Nucleus accumbens (tissue), 56 donors: ENCODE data around the gene ANXA4.
"Not testable (repeated sequence)": the region's sequence is repeated elsewhere in the genome, so short reads cannot be mapped to it uniquely, and the experiment has no call there.

Experiments used
- DNase-seq, 56 donors: peaks; one replicate each; lab custom pipeline; 2025; lab: John Stamatoyannopoulos, UW

The ANXA4 gene

GRCh38 chr2:69798290-69798908 lies 56.5 kb downstream of the ANXA4 start:
- peak in 1 of 56 donors; percentile 18 for DNase-seq

- DNase-seq, result no peak
Observed at GRCh38 chr2:69798909-69799526, 57.1 kb downstream of the ANXA4 start.

GRCh38 chr2:69801745-69802290 lies 59.9 kb downstream of the ANXA4 start:
- DNase-seq, result no peak

- DNase-seq, result not testable (repeated sequence)
Observed at GRCh38 chr2:69802781-69803367, 60.9 kb downstream of the ANXA4 start.

GRCh38 chr2:69804416-69804815 lies 62.5 kb downstream of the ANXA4 start:
- DNase-seq, result no peak

GRCh38 chr2:69805887-69806286 lies 64.0 kb downstream of the ANXA4 start:
- no peak for DNase-seq

- DNase-seq, result no peak
Observed at GRCh38 chr2:69807821-69808540, 66.0 kb downstream of the ANXA4 start.

- DNase-seq, result no peak
Observed at GRCh38 chr2:69810550-69810949, 68.6 kb downstream of the ANXA4 start.

- peak in 3 of 56 donors; percentile 24 to 30 (median 28) for DNase-seq
Observed at GRCh38 chr2:69811018-69811417, 69.1 kb downstream of the ANXA4 start.

GRCh38 chr2:69811591-69811990 lies 69.7 kb downstream of the ANXA4 start:
- DNase-seq, result no peak

GRCh38 chr2:69815717-69816116 lies 73.8 kb downstream of the ANXA4 start:
- DNase-seq, result no peak

GRCh38 chr2:69816923-69817542 lies 75.1 kb downstream of the ANXA4 start:
- peak in 43 of 56 donors; percentile 6 to 89 (median 47) for DNase-seq

GRCh38 chr2:69817729-69818501 lies 76.0 kb downstream of the ANXA4 start:
- no peak for DNase-seq

- no peak for DNase-seq
Observed at GRCh38 chr2:69827796-69828540, 86.0 kb downstream of the ANXA4 start.

- no peak for DNase-seq
Observed at GRCh38 chr2:69828938-69829255, 87.0 kb downstream of the ANXA4 start.

GRCh38 chr2:69829256-69830044 lies 87.5 kb downstream of the ANXA4 start, which contains the start of gene GMCL1:
TSS of gene GMCL1 (plus strand) at chr2:69829660. CDS start at chr2:69829893, 233 bp downstream.
- DNase-seq, result peak; percentile 23 to 98 (median 93)

GRCh38 chr2:69830045-69830905 lies 88.3 kb downstream of the ANXA4 start:
- peak in 13 of 56 donors; percentile 7 to 51 (median 34) for DNase-seq
